ENCODE measurements around the gene ESF1. TPM values are rescaled to one million over a fixed set of nuclear protein-coding genes. Genes with fewer than 3 reads are reported as not detected.

Gene ESF1
- total RNA-seq: 9.2 and 10.1 TPM in 2 replicates

GRCh38 chr20:13784893-13785715 is at the start of gene ESF1, which contains the start of gene NDUFAF5:
Gene ESF1, minus strand, starts transcription at chr20:13784919. Its CDS starts 1,779 bp downstream, at chr20:13783140.
Gene NDUFAF5, plus strand, starts transcription at chr20:13785028. Its CDS starts 41 bp downstream, at chr20:13785069.

Other genes with a start within 250 kb of the ESF1 start
- gene TASP1, start 146.0 kb downstream of the ESF1 start, total RNA-seq: 9.4 and 11.5 TPM in 2 replicates
- gene NDUFAF5, start 109 bp upstream of the ESF1 start, total RNA-seq: 13.1 and 15.5 TPM in 2 replicates
- not detected in 2 replicates for gene SEL1L2, start 205.7 kb upstream of the ESF1 start, total RNA-seq
- 8.3 and 9.1 TPM in 2 replicates for gene MACROD2, start 210.6 kb upstream of the ESF1 start, total RNA-seq